Sciatic nerve (tissue), 2 donors: ENCODE results near the gene OGN. TPM values are rescaled to one million over a fixed set of nuclear protein-coding genes. Genes with fewer than 3 reads are reported as not detected.
A peak's percentile ranks its signal among the peaks of the same experiment; 100 is the strongest.

Experiments
- ATAC-seq: fragments of 200-7000 bp; cut with Tn5 transposase; one replicate; pipeline ENCODE4 v1.9.1; 2020; ENCODE audit warnings: mild to moderate bottlenecking, moderate library complexity
- DNase-seq: peaks from one replicate; pipeline ENCODE4 v3.0.0-alpha.2; 2020; ENCODE audit warnings: low spot score
- intact Hi-C: fragments of 100-400 bp; cut with DNase I; formaldehyde crosslinking; loops from one replicate; pipeline ENCODE4 v1.14.2; 2022
- total RNA-seq: library from RNA; stranded (reverse); fragmentation: NEBNext Ultra II Directional; extraction: Animal tissue kit (Norgen Biotek cat#: 25700); gene quantifications from one replicate; pipeline ENCODE4 v1.2.1, GENCODE V29; 2021
- donor health status: DM: no; HTN: no; CAD: no.
- donor health status: DM: no; HTN: no; CAD: no.

OGN gene
- total RNA-seq, 1 donor from 2014 or later, result 71.7 TPM

GRCh38 chr9:92408747-92409478 lies 4.5 kb upstream of the OGN start:
- ATAC-seq (no peak), DNase-seq (no peak)
- intact Hi-C loops, result no loop called here

- DNase-seq (no peak), ATAC-seq (no peak)
- intact Hi-C loops, result no loop called here
Measured at GRCh38 chr9:92407818-92408217, 3.4 kb upstream of the OGN start.

GRCh38 chr9:92406477-92406876 lies 2.1 kb upstream of the OGN start:
- intact Hi-C loops, result no loop called here
- no peak for DNase-seq
- ATAC-seq, result peak; percentile 88

- intact Hi-C loops, result no loop called here
- DNase-seq (no peak), ATAC-seq (no peak)
Measured at GRCh38 chr9:92405818-92406217, 1.4 kb upstream of the OGN start.

- DNase-seq (no peak), ATAC-seq (peak; percentile 25)
- intact Hi-C loops, result no loop called here
Measured at GRCh38 chr9:92402826-92403745, 1.3 kb downstream of the OGN start.

GRCh38 chr9:92402360-92402759 lies 2.0 kb downstream of the OGN start:
- intact Hi-C loops, result no loop called here
- no peak for DNase-seq
- ATAC-seq, result no peak

GRCh38 chr9:92397853-92398252 lies 6.5 kb downstream of the OGN start:
- no peak for DNase-seq
- intact Hi-C loops, result no loop called here
- no peak for ATAC-seq

GRCh38 chr9:92395617-92396016 lies 8.8 kb downstream of the OGN start:
- no peak for ATAC-seq
- intact Hi-C loops, result no loop called here
- no peak for DNase-seq

- peak; percentile 75 for ATAC-seq
- no peak for DNase-seq
- intact Hi-C loops, result no loop called here
Measured at GRCh38 chr9:92393686-92394085, 10.7 kb downstream of the OGN start.

GRCh38 chr9:92392690-92393089 lies 11.7 kb downstream of the OGN start:
- DNase-seq (no peak), ATAC-seq (no peak)
- intact Hi-C loops, result no loop called here

GRCh38 chr9:92385953-92386352 lies 18.4 kb downstream of the OGN start:
- DNase-seq (no peak), ATAC-seq (peak; percentile 46)
- intact Hi-C loops, result no loop called here

- DNase-seq, result no peak
- peak; percentile 34 for ATAC-seq
- intact Hi-C loops, result no loop called here
Measured at GRCh38 chr9:92385477-92385876, 18.9 kb downstream of the OGN start.

GRCh38 chr9:92385001-92385400 lies 19.4 kb downstream of the OGN start:
- DNase-seq, result no peak

GRCh38 chr9:92384375-92384774 lies 20.0 kb downstream of the OGN start:
- ATAC-seq, result no peak

More at GRCh38 chr9:92385001-92385400, 19.4 kb downstream of the OGN start:
- no peak for ATAC-seq
- intact Hi-C loops, result no loop called here

GRCh38 chr9:92381775-92382174 lies 22.6 kb downstream of the OGN start:
- DNase-seq (no peak), ATAC-seq (no peak)
- intact Hi-C loops, result no loop called here

More at GRCh38 chr9:92384375-92384774, 20.0 kb downstream of the OGN start:
- DNase-seq, result no peak
- intact Hi-C loops, result no loop called here

GRCh38 chr9:92380603-92381002 lies 23.8 kb downstream of the OGN start:
- intact Hi-C loops, result no loop called here
- ATAC-seq, result no peak
- no peak for DNase-seq

- no peak for DNase-seq
- intact Hi-C loops, result no loop called here
- ATAC-seq, result no peak
Measured at GRCh38 chr9:92378865-92379560, 25.4 kb downstream of the OGN start.

GRCh38 chr9:92377876-92378275 lies 26.5 kb downstream of the OGN start:
- intact Hi-C loops, result no loop called here
- ATAC-seq, result no peak
- DNase-seq, result no peak

GRCh38 chr9:92373167-92373566 lies 31.2 kb downstream of the OGN start:
- ATAC-seq (no peak), DNase-seq (no peak)
- intact Hi-C loops, result no loop called here

GRCh38 chr9:92369075-92369474 lies 35.3 kb downstream of the OGN start:
- DNase-seq, result no peak
- intact Hi-C loops, result no loop called here
- no peak for ATAC-seq
